ENCODE data around the gene RGPD5.
"Not testable (repeated sequence)": the region's sequence is repeated elsewhere in the genome, so short reads cannot be mapped to it uniquely, and the experiment has no call there.

Gene RGPD5

DNA sequence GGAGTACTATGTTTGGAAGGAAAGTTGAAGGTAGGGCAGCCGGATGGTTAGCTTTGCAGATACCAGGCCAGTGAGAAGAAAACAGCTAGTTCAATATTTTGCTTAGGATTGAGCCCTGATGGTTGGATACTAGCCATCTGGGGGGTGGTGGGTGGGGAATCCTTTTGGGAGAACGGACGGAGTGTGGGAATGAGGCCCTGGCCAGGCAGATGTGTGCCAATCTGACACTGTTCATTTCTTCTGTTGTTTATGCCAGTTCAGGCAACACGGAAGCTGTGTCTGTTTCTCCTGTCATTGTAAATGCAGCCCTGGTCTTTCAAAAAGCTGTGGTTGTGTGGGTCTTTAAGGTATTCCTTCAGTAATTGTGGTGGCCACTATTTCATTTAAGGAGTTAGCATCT is 96.9 kb downstream of the RGPD5 start:
- DNase-seq: not testable (repeated sequence)

DNA sequence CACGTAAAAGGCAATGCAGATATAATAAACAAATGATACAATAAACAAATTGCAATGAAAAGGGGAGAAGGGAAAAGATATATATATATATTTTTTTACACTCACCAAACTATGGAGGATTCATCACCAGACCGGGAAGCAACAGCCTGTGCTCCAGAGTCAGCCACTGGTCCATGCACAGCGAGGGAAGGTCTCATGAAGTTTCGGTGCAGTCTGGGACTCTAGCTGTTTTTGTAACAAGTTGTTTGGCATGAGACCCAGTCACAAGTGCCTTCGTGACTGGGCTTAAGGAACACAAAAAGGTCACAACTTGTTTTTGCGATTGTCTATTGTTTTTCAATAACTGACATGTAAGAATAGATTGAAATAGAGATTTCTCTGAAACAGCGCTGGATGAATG is 99.6 kb downstream of the RGPD5 start:
- not testable (repeated sequence) for DNase-seq

DNA sequence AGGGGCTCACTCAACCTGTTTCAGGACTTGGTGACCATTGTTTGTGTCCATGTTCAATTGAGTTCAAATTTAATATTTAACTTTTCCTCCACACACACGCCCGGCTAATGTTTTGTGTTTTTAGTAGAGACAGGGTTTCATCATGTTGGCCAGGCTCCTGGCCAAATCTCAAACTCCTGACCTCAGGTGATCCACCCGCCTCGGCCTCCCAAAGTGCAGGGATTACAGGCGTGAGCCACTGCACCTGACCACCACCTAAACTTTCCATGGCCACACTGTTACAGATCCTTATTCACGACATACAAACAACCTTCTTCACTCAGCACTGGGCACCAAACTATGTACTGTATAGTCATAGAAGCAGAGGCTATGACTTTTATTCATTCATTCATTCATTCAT is 100.0 kb downstream of the RGPD5 start:
- not testable (repeated sequence) for DNase-seq

DNA sequence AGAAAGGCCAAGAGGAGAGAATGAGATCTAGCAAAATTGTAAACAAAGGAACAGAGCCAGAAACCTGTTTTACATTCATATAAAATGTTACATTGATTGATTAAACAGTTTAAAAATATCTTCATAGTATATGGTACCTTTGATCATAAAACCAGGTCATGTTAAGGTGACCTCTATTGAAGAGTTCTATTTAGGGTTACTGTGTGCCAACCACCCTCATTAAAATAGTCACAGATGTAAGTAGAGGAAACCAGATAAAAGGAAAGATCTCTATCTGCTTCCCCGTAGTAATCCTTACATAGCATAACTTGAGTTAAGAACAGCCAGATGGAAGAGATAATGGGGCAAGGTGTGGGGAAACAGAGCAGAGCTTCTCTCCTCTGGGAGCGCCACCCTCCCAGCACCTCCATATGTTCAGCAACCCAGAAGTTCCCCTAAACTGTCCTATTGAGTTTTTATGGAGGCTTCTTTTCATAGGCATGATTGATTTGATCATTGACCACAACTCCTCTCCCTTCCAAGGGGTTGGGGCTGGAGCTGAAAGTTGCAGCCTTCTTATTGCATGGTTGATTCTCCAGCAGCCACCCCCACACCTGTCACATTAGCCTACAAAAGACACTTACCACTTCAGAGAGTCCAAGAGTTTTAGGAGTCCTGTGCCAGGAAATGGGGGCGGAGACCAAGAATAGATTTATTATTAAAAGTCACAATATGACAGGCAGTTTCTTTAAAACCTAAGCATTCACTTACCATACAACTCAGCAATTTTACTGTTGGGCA is 101.2 kb downstream of the RGPD5 start:
- not testable (repeated sequence) for DNase-seq

DNA sequence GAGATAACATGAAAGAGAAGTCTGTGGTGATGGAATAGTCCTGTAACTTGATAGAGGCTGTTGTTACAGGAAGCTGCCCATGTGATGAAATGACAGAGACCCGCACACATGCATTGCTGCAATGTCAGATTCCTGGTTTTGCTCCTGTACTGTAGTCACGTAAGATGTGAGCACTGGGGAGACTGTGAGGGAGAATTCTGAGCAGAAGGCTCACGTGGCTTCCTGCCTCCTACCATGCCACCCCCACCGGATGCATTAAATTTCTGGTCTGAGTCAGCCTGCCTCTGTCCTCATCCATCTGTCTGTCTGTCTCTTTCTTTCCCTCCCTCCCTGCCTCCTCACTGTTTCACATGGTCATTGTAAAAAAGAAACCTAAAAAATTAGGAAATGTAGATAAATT is 102.1 kb downstream of the RGPD5 start:
- DNase-seq: not testable (repeated sequence)

DNA sequence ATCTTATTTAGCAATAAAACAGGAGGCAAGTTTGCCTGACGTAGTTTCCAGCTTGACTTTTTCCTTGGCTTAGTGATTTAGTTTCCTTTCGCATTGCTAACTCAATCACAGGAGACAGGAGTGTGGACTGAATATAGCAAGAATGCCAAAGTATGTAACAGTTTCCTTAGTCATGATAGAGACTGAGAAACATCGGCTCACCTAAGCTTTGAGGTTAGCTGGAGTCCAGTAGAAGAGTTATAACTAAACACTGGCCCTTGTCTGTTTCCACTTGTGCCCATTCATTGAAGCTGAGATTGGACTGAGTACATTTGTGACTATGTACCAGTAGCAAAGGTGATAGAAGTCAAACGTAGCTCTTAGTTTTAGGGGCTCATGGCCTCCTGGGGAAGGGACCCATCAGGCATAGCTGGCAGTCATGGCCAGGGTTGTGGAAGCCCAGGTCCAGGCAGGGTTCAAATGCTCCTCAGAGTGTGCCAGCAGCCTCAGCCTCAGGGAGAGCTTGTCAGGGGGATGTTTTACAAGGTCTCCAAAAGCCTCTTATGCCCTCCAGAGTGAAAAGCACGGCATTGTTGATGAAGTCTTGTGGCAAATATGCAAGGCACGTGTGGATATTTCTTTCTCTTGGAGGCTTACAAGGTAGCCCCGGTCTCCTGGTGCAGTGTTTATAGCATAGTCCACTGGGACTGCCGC is 103.8 kb downstream of the RGPD5 start:
- DNase-seq: not testable (repeated sequence)

DNA sequence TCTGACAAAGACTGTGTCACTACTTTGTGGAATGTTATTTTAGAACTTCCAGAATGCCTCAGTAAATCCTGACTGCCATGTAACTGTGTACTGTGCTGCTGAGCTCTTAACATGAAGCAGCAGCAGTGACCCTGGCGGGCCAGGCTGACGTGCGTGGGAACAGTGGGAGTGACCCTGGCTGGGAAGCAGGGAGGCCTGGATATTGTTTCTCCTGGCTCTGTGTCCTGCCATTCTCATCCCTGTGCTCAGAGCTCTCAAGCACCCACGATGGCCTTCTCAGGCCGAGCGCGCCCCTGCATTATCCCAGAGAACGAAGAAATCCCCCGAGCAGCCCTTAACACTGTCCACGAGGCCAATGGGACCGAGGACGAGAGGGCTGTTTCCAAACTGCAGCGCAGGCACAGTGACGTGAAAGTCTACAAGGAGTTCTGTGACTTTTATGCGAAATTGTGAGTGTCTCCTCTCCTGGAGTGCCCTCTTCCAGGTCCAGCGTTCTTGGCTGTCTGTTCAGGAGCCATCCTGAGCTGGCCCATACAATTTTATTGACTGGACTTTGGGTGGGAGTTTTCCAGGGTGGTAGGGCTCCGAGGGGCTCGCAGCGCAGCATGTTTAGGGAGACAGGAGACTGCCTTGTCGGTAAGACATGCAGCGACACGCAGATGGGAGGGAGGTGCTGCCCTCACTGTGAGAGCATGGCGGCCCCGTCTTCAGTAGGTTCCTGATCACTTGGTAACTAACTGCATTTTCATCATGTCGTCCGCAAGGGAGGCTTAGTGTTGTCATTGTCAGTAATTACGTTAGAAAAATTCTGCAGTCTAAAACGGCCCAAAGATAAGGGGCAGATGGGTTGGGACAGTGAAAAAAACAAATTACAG is 104.6 kb downstream of the RGPD5 start, which contains the start of gene LIMS3:
Gene LIMS3 (plus strand): TSS at position 227 of the 875 bp plus-strand sequence. CDS start 41 bp downstream, at position 268.
- DNase-seq: not testable (repeated sequence)

DNA sequence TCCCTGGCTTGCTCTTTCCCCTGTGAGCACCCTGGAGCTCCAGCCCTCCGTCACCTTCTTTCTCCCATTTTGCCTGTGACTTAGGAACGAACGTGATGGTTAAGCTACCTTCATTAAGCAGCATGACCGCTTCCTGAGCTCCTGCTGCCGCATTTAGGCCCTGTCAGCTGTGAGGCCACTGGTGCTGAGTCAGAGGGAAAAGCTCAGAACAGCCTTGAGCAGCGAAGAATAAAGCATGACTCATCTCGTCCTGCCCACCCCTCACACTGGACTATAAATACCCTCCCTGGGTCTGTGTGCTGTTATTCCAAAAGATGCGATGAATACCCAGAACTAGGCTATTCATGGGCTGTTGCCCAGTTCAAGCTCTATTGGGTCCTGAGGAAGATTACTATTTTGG is 111.7 kb downstream of the RGPD5 start:
- DNase-seq: not testable (repeated sequence)

Data from anterior cingulate cortex (tissue), 58 donors.